ENCODE data around the gene SBNO1.
A peak's percentile ranks its signal among the peaks of the same experiment; 100 is the strongest.
"Not testable (repeated sequence)": the region's sequence is repeated elsewhere in the genome, so short reads cannot be mapped to it uniquely, and the experiment has no call there.

The SBNO1 gene

GRCh38 chr12:123379391-123379790 is 14.7 kb upstream of the SBNO1 start:
- no peak overlapping the region for H3K4me3 ChIP-seq (ENCODE audit: low read depth, low read length)
- POLR2A ChIA-PET = interaction anchor here (1.2 kb wide), 1 partner anchor 14 kb away, joined by 3 read pairs; no protein-coding TSS in a partner anchor
- H3K36me3 ChIP-seq (ENCODE audit: control insufficient read depth in 2 of 2, insufficient read depth in 1 of 2, low read length in 2 of 2) = no peaks in the 10 kb centered on the region
- H3K27ac ChIP-seq (ENCODE audit: extremely low read depth, low read depth, low read length) = no peak overlapping the region
- TF ChIP-seq FEZF1 (tag by site-specific recombination; IDR thresholded peaks at IDR 0.05) (no peak), PRDM10 (tag by site-specific recombination; IDR thresholded peaks at IDR 0.05) (peak; percentile 73)
- CTCF ChIA-PET = interaction anchor here (0.7 kb wide), 1 partner anchor 45 kb away, joined by 4 read pairs; no protein-coding TSS in a partner anchor
- H3K4me1 ChIP-seq (ENCODE audit: control insufficient read depth, insufficient read depth, low read length) = no peaks in the 10 kb centered on the region
- no peaks in the 10 kb centered on the region for H3K9me3 ChIP-seq (ENCODE audit: control insufficient read depth, insufficient read depth, low read depth, low read length)

GRCh38 chr12:123372415-123372814 is 7.8 kb upstream of the SBNO1 start:
- H3K36me3 ChIP-seq (ENCODE audit: control insufficient read depth in 2 of 2, insufficient read depth in 1 of 2, low read length in 2 of 2); H3K4me1 ChIP-seq (ENCODE audit: control insufficient read depth, insufficient read depth, low read length); H3K9me3 ChIP-seq (ENCODE audit: control insufficient read depth, insufficient read depth, low read depth, low read length); H3K27ac ChIP-seq (ENCODE audit: extremely low read depth, low read depth, low read length); H3K4me3 ChIP-seq (ENCODE audit: low read depth, low read length); CTCF ChIA-PET; POLR2A ChIA-PET: not testable (repeated sequence)

GRCh38 chr12:123371667-123372368 is 7.2 kb upstream of the SBNO1 start:
- CTCF ChIA-PET; H3K4me3 ChIP-seq (ENCODE audit: low read depth, low read length); H3K4me1 ChIP-seq (ENCODE audit: control insufficient read depth, insufficient read depth, low read length): not testable (repeated sequence)

GRCh38 chr12:123369229-123369628 is 4.6 kb upstream of the SBNO1 start:
- Histone ChIP-seq H3K9me3 (ENCODE audit: control insufficient read depth, insufficient read depth, low read depth, low read length) (no peaks in the 10 kb centered on the region), H3K4me1 (ENCODE audit: control insufficient read depth, insufficient read depth, low read length) (no peaks in the 10 kb centered on the region), H3K36me3 (ENCODE audit: control insufficient read depth in 2 of 2, insufficient read depth in 1 of 2, low read length in 2 of 2) (no peaks in the 10 kb centered on the region), H3K27ac (ENCODE audit: extremely low read depth, low read depth, low read length) (no peak overlapping the region), H3K4me3 (ENCODE audit: low read depth, low read length) (no peak overlapping the region)
- POLR2A ChIA-PET = no interaction called here
- CTCF ChIA-PET = no interaction called here
- TF ChIP-seq ZNF776 (tag by site-specific recombination; IDR thresholded peaks at IDR 0.05; ENCODE audit: borderline replicate concordance) (no peak), ZNF621 (tag by site-specific recombination; IDR thresholded peaks at IDR 0.05) (no peak), ZNF510 (tag by site-specific recombination; IDR thresholded peaks at IDR 0.05; ENCODE audit: insufficient replicate concordance) (no peak), KLF1 (tag by site-specific recombination; IDR thresholded peaks at IDR 0.05) (no peak), ZBTB21 (tag by site-specific recombination; IDR thresholded peaks at IDR 0.05) (no peak), ZFHX2 (tag by site-specific recombination; conservative IDR thresholded peaks at IDR 0.05) (no peak), HOXA7 (CRISPR knock-in tag; IDR thresholded peaks at IDR 0.05; ENCODE audit: borderline replicate concordance) (no peak), YY2 (tag by site-specific recombination; IDR thresholded peaks at IDR 0.05) (no peak), ZNF513 (tag by site-specific recombination; IDR thresholded peaks at IDR 0.05) (no peak), ZBTB7A (tag by site-specific recombination; IDR thresholded peaks at IDR 0.05; ENCODE audit: low read depth) (no peak), GLI2 (tag by site-specific recombination; IDR thresholded peaks at IDR 0.05; ENCODE audit: borderline replicate concordance, low read depth) (no peak), ZBTB44 (tag by site-specific recombination; IDR thresholded peaks at IDR 0.05) (no peak)

More at GRCh38 chr12:123371667-123372368, 7.2 kb upstream of the SBNO1 start:
- not testable (repeated sequence) for H3K27ac ChIP-seq (ENCODE audit: extremely low read depth, low read depth, low read length); H3K36me3 ChIP-seq (ENCODE audit: control insufficient read depth in 2 of 2, insufficient read depth in 1 of 2, low read length in 2 of 2); H3K9me3 ChIP-seq (ENCODE audit: control insufficient read depth, insufficient read depth, low read depth, low read length)
- POLR2A ChIA-PET = interaction anchor here (0.8 kb wide), 1 partner anchor 12 kb away, joined by 3 read pairs; the partner anchor contains the start of gene KMT5A

Data from HEK293 (cell line).